NCI-H1694 (cell line): ENCODE data around the gene DLGAP3.

ENCODE experiments used
- DNase-seq: peaks from one replicate; lab custom pipeline; 2025; lab: John Stamatoyannopoulos, UW

DLGAP3 gene

GRCh38 chr1:34904236-34905097 is 25.0 kb downstream of the DLGAP3 start:
- no peak for DNase-seq

GRCh38 chr1:34901919-34902318 is 27.5 kb downstream of the DLGAP3 start:
- no peak for DNase-seq

GRCh38 chr1:34900775-34901502 is 28.5 kb downstream of the DLGAP3 start:
- no peak for DNase-seq

- no peak for DNase-seq
Observed at GRCh38 chr1:34899906-34900305, 29.5 kb downstream of the DLGAP3 start.

GRCh38 chr1:34899471-34899870 is 30.0 kb downstream of the DLGAP3 start:
- DNase-seq, result no peak

- DNase-seq, result no peak
Observed at GRCh38 chr1:34898330-34898761, 31.1 kb downstream of the DLGAP3 start.

- DNase-seq, result no peak
Observed at GRCh38 chr1:34896612-34897011, 32.8 kb downstream of the DLGAP3 start.

- DNase-seq, result no peak
Observed at GRCh38 chr1:34889705-34890104, 39.7 kb downstream of the DLGAP3 start.

- no peak for DNase-seq
Observed at GRCh38 chr1:34887593-34887992, 41.9 kb downstream of the DLGAP3 start.

GRCh38 chr1:34885405-34886247 is 43.8 kb downstream of the DLGAP3 start:
- DNase-seq, result no peak

GRCh38 chr1:34884961-34885360 is 44.5 kb downstream of the DLGAP3 start:
- DNase-seq, result no peak

GRCh38 chr1:34884536-34884935 is 44.9 kb downstream of the DLGAP3 start:
- no peak for DNase-seq

GRCh38 chr1:34879230-34879629 is 50.2 kb downstream of the DLGAP3 start:
- no peak for DNase-seq

GRCh38 chr1:34876406-34876805 is 53.0 kb downstream of the DLGAP3 start:
- no peak for DNase-seq

- DNase-seq, result no peak
Observed at GRCh38 chr1:34874296-34874952, 55.0 kb downstream of the DLGAP3 start.

- no peak for DNase-seq
Observed at GRCh38 chr1:34872133-34872503, 57.3 kb downstream of the DLGAP3 start.

- no peak for DNase-seq
Observed at GRCh38 chr1:34871443-34872132, 57.9 kb downstream of the DLGAP3 start.

GRCh38 chr1:34870395-34870794 is 59.1 kb downstream of the DLGAP3 start:
- no peak for DNase-seq

GRCh38 chr1:34869760-34870159 is 59.7 kb downstream of the DLGAP3 start:
- DNase-seq, result no peak

GRCh38 chr1:34868230-34869049 is 61.0 kb downstream of the DLGAP3 start:
- no peak for DNase-seq
